GM19395 (cell line): ENCODE results near the gene RAB29.
A peak's percentile ranks its signal among the peaks of the same experiment; 100 is the strongest.

Experiments used
- ATAC-seq: cut with Tn5 transposase; IDR thresholded peaks from one replicate; pipeline ENCODE4 v1.9.1; 2021; ENCODE audit warnings: mild to moderate bottlenecking, moderate library complexity; ENCODE audit not compliant: unreplicated experiment

The RAB29 gene

DNA sequence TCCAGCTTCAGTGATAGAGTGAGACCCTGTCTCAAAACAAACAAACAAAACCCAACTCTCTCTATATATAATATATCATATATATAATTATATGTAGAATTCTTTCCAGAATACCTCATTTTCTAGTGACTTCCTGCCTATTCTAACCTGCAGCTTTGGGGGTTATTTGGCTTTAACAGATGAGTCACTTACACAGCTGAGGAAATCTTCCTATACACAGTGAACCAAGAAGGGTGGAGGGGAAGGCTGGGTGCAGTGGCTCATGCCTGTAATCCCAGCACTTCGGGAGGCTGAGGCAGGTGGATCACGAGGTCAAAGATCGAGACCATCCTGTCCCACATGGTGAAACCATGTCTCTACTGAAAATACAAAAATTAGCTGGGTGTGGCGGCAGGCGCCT is 9.2 kb downstream of the RAB29 start:
- no peak for ATAC-seq

- no peak for ATAC-seq
Measured at GRCh38 chr1:205764578-205764977, 10.7 kb downstream of the RAB29 start.

- ATAC-seq: no peak
Measured at GRCh38 chr1:205763980-205764379, 11.3 kb downstream of the RAB29 start.

- no peak for ATAC-seq
Measured at GRCh38 chr1:205760606-205761005, 14.7 kb downstream of the RAB29 start.

DNA sequence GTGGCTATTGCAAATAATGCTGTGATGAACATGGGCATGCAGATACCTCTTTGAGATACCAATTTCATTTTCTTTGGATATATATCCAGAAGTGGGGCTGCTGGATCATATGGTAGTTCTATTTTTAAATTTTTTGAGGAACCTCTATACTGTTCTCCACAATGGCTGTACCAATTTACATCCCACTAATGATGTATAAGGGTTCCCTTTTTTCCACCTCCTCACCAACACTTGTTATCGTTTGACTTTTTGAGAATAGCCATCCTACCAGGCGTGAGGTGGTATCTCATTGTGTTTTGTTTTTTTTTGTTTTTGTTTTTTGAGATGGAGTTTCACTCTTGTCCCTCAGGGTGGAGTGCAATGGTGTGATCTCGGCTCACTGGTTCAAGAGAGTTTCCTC is 18.7 kb downstream of the RAB29 start:
- ATAC-seq: no peak

GRCh38 chr1:205754857-205755256 is 20.4 kb downstream of the RAB29 start:
- no peak for ATAC-seq

DNA sequence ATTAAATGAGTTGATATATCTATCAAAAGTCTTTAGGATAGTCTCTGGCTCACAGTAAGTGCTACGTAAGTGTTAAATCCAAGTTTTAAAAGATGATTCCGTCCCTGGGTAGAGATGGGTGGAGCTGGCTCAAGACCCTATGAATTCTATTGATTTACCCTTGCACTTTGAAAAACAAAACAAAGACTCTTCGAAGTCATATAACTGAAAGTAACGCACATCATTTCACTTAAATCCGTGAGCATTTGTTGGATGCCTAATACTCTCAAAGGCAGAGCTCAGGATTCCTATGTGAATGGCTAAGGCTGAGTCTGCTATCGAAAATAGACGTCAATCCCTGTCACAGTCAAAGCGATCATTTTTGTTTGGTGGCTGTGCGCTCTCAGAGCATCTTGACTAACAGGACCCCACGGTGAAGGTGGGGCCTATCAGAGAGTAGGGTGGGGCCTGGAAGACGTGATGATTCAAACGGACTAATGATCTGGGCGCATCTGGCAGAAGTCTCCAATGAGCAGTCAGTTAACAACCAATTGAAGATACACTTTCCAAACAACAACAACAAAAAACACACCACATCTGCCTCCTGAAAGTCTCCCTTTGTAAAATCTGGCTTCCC is 24.1 kb downstream of the RAB29 start:
- no peak for ATAC-seq

- ATAC-seq: peak; percentile 81
Measured at GRCh38 chr1:205750138-205751035, 24.9 kb downstream of the RAB29 start, which contains the start of gene NUCKS1. NUCKS1 (minus strand) TSS chr1:205750182; CDS start chr1:205749973, 209 bp downstream.

GRCh38 chr1:205749234-205750137 is 25.8 kb downstream of the RAB29 start:
- peak; percentile 70 for ATAC-seq

- peak; percentile 30 for ATAC-seq
Measured at GRCh38 chr1:205748403-205749233, 26.7 kb downstream of the RAB29 start.

DNA sequence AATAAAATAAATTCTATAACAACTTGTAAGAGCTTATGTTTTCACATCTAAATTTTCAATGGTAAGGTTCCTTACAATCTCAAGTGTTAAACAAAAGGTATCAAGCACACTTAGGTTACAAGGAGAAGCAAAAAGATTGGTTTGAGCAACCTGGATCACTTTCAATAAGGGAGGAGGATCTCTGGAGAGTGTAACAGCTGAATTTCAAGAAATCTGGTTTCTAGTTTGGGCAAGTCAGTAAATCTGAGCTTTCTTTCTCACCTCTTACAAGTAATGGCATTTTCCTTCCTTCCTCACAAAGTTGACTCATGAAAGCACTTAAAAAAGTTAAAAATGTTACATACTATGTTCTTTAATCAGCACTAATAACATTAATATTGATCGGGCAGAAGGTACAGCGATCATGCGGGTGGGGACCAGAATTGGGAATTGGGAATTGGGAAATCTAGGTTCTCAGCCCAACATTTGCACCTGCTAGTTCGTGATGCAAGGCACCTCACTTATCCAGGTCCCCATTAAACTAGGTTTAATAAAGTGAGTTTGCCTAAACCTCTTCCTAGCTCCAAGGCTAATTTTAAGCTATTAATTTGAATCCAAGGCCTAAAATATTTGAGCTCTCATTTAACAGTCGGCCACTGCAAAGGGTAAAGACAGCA is 28.4 kb downstream of the RAB29 start:
- ATAC-seq: no peak

DNA sequence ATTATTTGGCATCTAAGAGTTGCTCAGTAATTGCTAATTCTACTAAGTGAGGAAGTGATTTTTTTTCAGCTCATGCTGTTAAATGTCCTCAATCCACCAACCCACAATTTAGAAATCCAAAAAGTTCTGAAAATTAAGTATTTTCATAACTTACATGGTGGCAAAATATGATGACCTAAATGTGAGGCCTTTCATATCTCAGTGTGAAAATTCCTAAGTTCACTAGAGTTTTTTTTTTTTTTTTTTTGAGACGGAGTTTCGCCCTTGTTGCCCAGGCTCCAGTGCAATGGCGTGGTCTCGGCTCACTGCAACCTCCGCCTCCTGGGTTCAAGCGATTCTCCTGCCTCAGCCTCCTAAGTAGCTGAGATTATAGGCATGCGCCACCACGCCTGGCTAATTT is 30.9 kb downstream of the RAB29 start:
- no peak for ATAC-seq

DNA sequence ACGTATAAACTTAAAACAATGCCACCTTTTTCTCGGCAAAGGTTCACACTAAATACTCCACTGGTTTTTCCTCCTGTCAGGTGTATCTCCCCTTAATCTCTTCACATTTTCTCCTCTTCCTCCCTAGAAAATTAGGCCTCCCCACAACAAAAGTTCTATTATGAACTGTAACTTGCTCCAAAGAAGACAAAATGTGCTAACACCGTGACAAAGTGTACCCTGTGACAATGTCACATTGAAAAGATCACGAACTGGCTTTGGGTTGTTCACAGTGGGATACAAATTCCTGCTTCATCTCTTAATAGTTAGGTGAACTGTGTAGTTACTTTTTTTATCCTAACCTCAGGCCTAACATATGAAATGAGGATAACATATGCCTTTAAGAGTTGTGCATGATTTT is 31.3 kb downstream of the RAB29 start:
- no peak for ATAC-seq

DNA sequence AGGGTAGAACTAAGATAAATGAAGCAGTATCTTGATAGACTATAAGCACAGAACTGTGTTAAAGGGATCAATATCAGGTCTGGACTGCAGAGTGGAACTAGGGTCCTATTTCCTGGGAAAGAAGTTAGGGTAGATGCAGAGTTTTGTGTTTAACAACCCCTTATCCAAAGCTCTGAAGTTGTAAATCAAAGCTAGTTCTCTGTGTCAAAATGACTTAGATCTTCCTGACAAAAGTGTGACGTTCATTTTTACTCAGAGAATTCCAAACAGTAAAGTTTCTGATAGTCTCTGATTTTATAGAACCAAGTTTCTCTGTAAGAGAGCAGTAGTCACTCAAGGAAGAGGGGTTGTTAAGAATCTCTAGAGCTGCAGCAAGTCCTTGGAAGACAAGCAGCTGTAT is 33.6 kb downstream of the RAB29 start:
- no peak for ATAC-seq

DNA sequence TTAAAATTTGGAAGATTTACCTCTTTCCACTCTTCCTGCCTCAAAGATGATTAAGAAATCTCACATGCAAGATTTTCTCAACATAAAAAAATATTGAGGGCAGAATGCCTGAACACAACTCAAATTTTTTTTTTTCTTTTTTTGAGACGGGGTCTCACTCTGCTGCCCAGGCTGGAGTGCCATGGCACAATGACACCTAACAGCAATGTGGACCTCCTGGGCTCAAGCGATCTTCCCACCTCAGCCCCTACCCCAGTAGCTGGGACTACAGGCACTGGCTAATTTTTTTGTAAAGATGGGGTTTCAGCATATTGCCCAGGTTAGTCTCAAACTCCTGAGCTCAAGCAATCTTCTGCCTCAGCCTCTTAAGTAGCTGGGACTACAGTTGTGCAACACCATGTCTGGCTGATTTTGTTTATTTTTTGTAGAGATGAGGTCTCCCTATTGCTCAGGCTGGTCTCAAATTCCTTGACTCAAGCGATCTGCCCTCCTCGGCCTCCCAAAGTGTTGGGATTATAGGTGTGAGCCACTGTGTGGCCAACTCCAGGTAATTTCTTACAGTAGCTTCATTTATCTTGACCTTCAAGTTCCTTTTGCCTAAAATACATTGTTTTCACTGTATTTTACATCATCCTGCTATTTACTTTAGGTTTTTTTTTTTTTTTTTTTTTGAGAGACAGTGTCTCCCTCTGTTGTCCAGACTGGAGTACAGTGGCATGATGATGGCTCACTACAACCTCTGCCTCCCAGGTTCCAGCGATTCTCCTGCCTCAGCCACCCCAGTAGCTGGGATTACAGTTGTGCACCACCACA is 35.7 kb downstream of the RAB29 start:
- ATAC-seq: no peak

GRCh38 chr1:205735218-205735617 is 40.1 kb downstream of the RAB29 start:
- ATAC-seq: no peak

DNA sequence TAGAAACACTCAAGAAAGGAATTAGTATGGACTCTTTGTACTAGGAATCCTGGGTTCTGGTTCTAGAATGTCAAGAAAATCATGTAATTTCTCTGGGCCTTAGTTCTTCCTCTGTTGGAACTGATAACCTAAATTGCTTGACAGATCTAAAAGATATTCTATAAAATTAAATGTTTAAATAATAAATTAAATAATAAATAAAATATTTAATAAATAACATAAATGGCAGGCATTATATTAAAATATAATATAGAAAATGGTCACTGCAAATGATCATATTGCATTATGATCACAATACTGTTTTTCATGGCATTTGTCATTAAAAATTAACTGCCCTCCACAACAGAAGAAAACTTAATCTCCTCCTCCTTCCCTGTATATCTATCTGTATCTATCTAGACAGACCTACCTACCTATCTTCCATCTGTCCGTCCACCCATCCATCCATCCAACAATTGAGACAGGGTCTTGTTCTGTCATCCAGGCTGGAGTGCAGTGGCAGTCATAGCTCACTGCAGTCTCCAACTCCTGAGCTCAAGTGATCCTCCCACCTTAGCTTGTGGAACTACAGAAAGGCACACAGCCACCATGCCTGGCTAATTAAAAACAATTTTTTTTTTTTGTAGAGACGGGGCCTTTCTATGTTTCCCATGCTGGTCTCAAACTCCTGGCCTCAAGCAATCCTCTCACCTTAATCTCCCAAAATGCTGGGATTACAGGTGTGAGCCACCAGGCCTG is 41.7 kb downstream of the RAB29 start:
- ATAC-seq: no peak

DNA sequence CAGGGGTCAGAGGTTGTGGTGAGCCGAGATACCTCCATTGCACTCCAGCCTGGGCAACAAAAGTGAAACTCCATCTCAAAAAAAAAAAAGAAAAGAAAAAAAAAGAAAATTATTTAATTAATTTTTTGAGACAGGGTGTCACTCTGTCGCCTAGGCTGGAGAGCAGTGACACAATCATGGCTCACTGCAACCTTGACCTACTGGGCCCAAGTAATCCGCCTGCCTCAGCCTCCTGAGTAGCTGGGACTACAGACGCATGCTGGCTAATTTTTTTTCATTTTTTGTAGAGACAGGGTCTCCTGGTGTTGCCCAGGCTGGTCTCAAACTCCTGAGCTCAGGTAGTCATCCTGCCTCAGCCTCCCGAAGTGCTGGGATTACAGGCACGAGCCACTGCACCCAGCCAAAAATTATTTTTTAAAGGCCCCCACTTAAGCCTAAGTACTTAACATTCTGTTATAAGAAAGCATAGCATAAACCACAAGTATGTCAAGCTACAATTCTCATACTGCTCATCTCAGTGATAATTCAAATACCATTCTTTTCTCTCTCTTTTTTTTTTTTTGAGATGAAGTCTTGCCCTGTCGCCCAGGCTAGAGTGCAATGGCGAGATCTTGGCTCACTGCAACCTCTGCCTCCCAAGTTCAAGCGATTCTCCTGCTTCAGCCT is 45.2 kb downstream of the RAB29 start:
- no peak for ATAC-seq
